ENCODE measurements around the gene TRAM2.

DNA sequence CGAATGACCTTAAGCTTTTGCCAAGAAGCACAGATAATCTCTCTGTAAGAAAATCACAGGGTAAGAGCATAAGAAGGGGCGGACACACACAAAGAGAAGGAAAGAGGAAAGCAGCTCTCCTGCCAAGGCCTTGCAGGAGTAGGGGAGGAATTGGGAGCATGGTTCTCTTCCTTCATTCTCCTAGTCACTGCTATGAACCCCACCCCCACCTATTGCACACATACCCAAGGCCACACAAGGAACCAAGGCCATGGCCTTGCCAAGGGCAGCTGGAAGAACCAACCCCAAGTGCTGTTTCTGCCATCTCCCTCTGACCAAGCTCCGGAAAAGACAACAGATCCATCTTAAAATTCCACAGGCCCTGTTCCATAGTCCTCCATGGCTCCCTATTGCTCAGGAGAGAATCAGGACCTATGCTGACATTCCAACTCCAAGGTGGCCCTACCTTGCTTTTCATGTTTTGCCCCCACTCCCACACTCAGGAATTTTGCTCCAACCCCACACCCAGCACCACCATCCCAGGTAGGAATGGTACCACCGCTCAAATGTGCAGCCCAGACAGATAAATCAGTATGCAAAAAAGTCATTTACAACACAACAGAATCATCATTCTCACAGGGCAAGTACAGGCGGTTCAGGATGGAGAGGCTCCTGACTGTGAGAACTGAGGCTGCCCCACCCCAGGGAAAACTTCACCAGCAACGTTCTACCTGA, 31.3 kb downstream of the TRAM2 start:
- TF ChIP-seq EZH2phosphoT487 (IDR thresholded peaks at IDR 0.05; ENCODE audit: borderline replicate concordance), result no peak
- TF ChIP-seq, protein P1, sequence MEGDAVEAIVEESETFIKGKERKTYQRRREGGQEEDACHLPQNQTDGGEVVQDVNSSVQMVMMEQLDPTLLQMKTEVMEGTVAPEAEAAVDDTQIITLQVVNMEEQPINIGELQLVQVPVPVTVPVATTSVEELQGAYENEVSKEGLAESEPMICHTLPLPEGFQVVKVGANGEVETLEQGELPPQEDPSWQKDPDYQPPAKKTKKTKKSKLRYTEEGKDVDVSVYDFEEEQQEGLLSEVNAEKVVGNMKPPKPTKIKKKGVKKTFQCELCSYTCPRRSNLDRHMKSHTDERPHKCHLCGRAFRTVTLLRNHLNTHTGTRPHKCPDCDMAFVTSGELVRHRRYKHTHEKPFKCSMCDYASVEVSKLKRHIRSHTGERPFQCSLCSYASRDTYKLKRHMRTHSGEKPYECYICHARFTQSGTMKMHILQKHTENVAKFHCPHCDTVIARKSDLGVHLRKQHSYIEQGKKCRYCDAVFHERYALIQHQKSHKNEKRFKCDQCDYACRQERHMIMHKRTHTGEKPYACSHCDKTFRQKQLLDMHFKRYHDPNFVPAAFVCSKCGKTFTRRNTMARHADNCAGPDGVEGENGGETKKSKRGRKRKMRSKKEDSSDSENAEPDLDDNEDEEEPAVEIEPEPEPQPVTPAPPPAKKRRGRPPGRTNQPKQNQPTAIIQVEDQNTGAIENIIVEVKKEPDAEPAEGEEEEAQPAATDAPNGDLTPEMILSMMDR (conservative IDR thresholded peaks at IDR 0.05; ENCODE audit: low read length), result no peak
